SIG-M5 treated with dmso at 0.1 percent for 504 hours (cell line): ENCODE measurements around the gene DOK1.

Source experiments
- DNase-seq: peaks from one replicate; lab custom pipeline; 2025; ENCODE audit not compliant: unreplicated experiment; lab: John Stamatoyannopoulos, UW

The DOK1 gene

GRCh38 chr2:74525717-74526648, 28.5 kb upstream of the DOK1 start, which contains the start of gene DQX1:
Gene DQX1 (minus strand): TSS chr2:74526231. CDS start chr2:74525729, 502 bp downstream.
- DNase-seq, result peak; percentile 96

GRCh38 chr2:74526649-74527230, 27.8 kb upstream of the DOK1 start:
- DNase-seq, result no peak

- DNase-seq, result no peak
These were observed 26.8 kb upstream of the DOK1 start for GRCh38 chr2:74527741-74528140.

- DNase-seq, result no peak
These were observed 25.7 kb upstream of the DOK1 start for GRCh38 chr2:74528600-74529356.

GRCh38 chr2:74529357-74530238, 24.9 kb upstream of the DOK1 start, which contains the start of the genes AUP1 and HTRA2:
Gene AUP1 (minus strand): TSS chr2:74529706. CDS start chr2:74529629, 77 bp downstream.
Gene HTRA2 (plus strand): TSS chr2:74529933. CDS start chr2:74530007, 74 bp downstream.
- peak; percentile 98 for DNase-seq

- peak; percentile 38 for DNase-seq
These were observed 24.0 kb upstream of the DOK1 start for GRCh38 chr2:74530239-74531187.

- no peak for DNase-seq
These were observed 22.9 kb upstream of the DOK1 start for GRCh38 chr2:74531666-74532065.

GRCh38 chr2:74532222-74532621, 22.3 kb upstream of the DOK1 start:
- peak; percentile 48 for DNase-seq

- no peak for DNase-seq
These were observed 21.1 kb upstream of the DOK1 start for GRCh38 chr2:74533464-74533863.

GRCh38 chr2:74534411-74534810, 20.1 kb upstream of the DOK1 start:
- no peak for DNase-seq

GRCh38 chr2:74535440-74535965, 19.0 kb upstream of the DOK1 start:
- no peak for DNase-seq

GRCh38 chr2:74536166-74536950, 18.2 kb upstream of the DOK1 start:
- DNase-seq, result no peak

GRCh38 chr2:74537140-74537539, 17.4 kb upstream of the DOK1 start:
- no peak for DNase-seq

GRCh38 chr2:74538881-74539339, 15.6 kb upstream of the DOK1 start:
- no peak for DNase-seq

- DNase-seq, result no peak
These were observed 14.2 kb upstream of the DOK1 start for GRCh38 chr2:74540291-74540690.

- DNase-seq, result no peak
These were observed 11.5 kb upstream of the DOK1 start for GRCh38 chr2:74542978-74543377.

- DNase-seq, result no peak
These were observed 9.9 kb upstream of the DOK1 start for GRCh38 chr2:74544634-74545033.

GRCh38 chr2:74546004-74546403, 8.5 kb upstream of the DOK1 start:
- DNase-seq, result no peak
